SK-N-SH (cell line): ENCODE data around the gene NEBL.

Experiments
- CTCF ChIP-seq: fragments of 200-600 bp; sonication (generic); IDR thresholded peaks from 2 replicates; pipeline ENCODE4 v1.6.1; 2017; ENCODE audit warnings: antibody characterized with exemption, mild to moderate bottlenecking, moderate library complexity
- SMC3 ChIP-seq: IDR thresholded peaks from 2 replicates; pipeline ENCODE4 v1.6.1; 2012; ENCODE audit warnings: low read depth, low read length, improper control_type of control experiment
- TF ChIP-seq, protein P1 (sequence below): IDR thresholded peaks from 2 replicates; pipeline ENCODE4 v1.6.1; 2012; ENCODE audit warnings: mild to moderate bottlenecking, low read depth, low read length, moderate library complexity
- TF ChIP-seq, protein P2 (sequence below): fragments of 150-350 bp; IDR thresholded peaks from 2 replicates; pipeline ENCODE4 v1.6.1; 2017; ENCODE audit warnings: antibody characterized with exemption, low read length, low read depth, borderline replicate concordance

GRCh38 chr10:20903635-20904390 lies 6.7 kb upstream of the NEBL start:
- TF ChIP-seq CTCF (no peak), SMC3 (no peak)
- TF ChIP-seq, protein P1, sequence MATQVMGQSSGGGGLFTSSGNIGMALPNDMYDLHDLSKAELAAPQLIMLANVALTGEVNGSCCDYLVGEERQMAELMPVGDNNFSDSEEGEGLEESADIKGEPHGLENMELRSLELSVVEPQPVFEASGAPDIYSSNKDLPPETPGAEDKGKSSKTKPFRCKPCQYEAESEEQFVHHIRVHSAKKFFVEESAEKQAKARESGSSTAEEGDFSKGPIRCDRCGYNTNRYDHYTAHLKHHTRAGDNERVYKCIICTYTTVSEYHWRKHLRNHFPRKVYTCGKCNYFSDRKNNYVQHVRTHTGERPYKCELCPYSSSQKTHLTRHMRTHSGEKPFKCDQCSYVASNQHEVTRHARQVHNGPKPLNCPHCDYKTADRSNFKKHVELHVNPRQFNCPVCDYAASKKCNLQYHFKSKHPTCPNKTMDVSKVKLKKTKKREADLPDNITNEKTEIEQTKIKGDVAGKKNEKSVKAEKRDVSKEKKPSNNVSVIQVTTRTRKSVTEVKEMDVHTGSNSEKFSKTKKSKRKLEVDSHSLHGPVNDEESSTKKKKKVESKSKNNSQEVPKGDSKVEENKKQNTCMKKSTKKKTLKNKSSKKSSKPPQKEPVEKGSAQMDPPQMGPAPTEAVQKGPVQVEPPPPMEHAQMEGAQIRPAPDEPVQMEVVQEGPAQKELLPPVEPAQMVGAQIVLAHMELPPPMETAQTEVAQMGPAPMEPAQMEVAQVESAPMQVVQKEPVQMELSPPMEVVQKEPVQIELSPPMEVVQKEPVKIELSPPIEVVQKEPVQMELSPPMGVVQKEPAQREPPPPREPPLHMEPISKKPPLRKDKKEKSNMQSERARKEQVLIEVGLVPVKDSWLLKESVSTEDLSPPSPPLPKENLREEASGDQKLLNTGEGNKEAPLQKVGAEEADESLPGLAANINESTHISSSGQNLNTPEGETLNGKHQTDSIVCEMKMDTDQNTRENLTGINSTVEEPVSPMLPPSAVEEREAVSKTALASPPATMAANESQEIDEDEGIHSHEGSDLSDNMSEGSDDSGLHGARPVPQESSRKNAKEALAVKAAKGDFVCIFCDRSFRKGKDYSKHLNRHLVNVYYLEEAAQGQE: no peak
- TF ChIP-seq, protein P2, sequence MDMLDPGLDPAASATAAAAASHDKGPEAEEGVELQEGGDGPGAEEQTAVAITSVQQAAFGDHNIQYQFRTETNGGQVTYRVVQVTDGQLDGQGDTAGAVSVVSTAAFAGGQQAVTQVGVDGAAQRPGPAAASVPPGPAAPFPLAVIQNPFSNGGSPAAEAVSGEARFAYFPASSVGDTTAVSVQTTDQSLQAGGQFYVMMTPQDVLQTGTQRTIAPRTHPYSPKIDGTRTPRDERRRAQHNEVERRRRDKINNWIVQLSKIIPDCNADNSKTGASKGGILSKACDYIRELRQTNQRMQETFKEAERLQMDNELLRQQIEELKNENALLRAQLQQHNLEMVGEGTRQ: no peak
